T-helper 2 cell treated with Interferon-gamma antibody and Interleukin-4, amounts not matched to agents 100 ng/mL and 5 ng/mL, for 36 hours (primary cell): Measurements from ENCODE around the gene CCR3. TPM values are rescaled to one million over a fixed set of nuclear protein-coding genes. Genes with fewer than 3 reads are reported as not detected.

Experiments
- intact Hi-C: fragments of 100-400 bp; cut with micrococcal nuclease; formaldehyde crosslinking; loops from one replicate; pipeline ENCODE4 v1.15.1; 2023
- total RNA-seq: library from RNA; stranded (reverse); gene quantifications from 2 replicates; pipeline ENCODE4 v1.2.3, GENCODE V29; 2022

Gene CCR3
- total RNA-seq, 1 donor from 2014 or later = 0.27 TPM

- intact Hi-C loops = no loop called here
Measured at GRCh38 chr3:46215810-46216414, 26.3 kb upstream of the CCR3 start.

- intact Hi-C loops = no loop called here
Measured at GRCh38 chr3:46218196-46218709, 24.0 kb upstream of the CCR3 start.

- intact Hi-C loops = no loop called here
Measured at GRCh38 chr3:46221391-46221790, 20.9 kb upstream of the CCR3 start.

- intact Hi-C loops = no loop called here
Measured at GRCh38 chr3:46221938-46222337, 20.3 kb upstream of the CCR3 start.

- intact Hi-C loops = no loop called here
Measured at GRCh38 chr3:46222435-46223161, 19.7 kb upstream of the CCR3 start.

GRCh38 chr3:46228260-46229242 is 13.7 kb upstream of the CCR3 start:
- intact Hi-C loops = loop anchor here (5.0 kb wide), 1 partner anchor 144 kb away; the partner anchor contains the start of gene CCR5

GRCh38 chr3:46231323-46231722 is 10.9 kb upstream of the CCR3 start:
- intact Hi-C loops = no loop called here

- intact Hi-C loops = no loop called here
Measured at GRCh38 chr3:46233194-46233593, 9.1 kb upstream of the CCR3 start.

- intact Hi-C loops = no loop called here
Measured at GRCh38 chr3:46235425-46235824, 6.8 kb upstream of the CCR3 start.

- intact Hi-C loops = no loop called here
Measured at GRCh38 chr3:46236294-46237054, 5.8 kb upstream of the CCR3 start.

GRCh38 chr3:46238386-46238785 is 3.9 kb upstream of the CCR3 start:
- intact Hi-C loops = no loop called here

GRCh38 chr3:46239301-46239938 is 2.8 kb upstream of the CCR3 start:
- intact Hi-C loops = no loop called here

GRCh38 chr3:46239952-46240351 is 2.3 kb upstream of the CCR3 start:
- intact Hi-C loops = no loop called here

GRCh38 chr3:46243560-46243959 is 1.3 kb downstream of the CCR3 start:
- intact Hi-C loops = no loop called here

GRCh38 chr3:46245146-46245545 is 2.9 kb downstream of the CCR3 start:
- intact Hi-C loops = no loop called here

- intact Hi-C loops = no loop called here
Measured at GRCh38 chr3:46252980-46253379, 10.7 kb downstream of the CCR3 start.

- intact Hi-C loops = no loop called here
Measured at GRCh38 chr3:46258525-46258924, 16.3 kb downstream of the CCR3 start.

GRCh38 chr3:46261926-46262594 is 19.8 kb downstream of the CCR3 start:
- intact Hi-C loops = no loop called here

GRCh38 chr3:46264002-46264401 is 21.7 kb downstream of the CCR3 start:
- intact Hi-C loops = no loop called here

GRCh38 chr3:46266598-46266997 is 24.3 kb downstream of the CCR3 start:
- intact Hi-C loops = no loop called here
